ENCODE data around the gene GPC5.
A peak's percentile ranks its signal among the peaks of the same experiment; 100 is the strongest.

Gene GPC5

DNA sequence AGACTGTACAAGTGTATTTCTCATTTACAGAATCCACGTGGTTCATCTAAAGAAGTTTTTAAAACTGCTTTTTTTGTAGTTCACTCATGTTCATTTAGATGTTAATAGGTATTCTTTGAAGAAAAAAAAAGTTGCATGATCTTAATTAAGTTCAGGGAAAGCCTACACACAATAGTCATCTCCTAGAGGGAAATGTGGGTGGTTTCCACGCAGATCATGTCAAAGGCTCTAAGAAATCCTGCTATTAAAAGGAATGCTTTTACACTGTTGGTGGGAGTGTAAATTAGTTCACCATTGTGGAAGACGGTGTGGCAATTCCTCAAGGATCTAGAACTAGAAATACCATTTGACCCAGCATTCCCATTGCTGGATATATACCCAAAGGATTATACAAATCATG is 312.3 kb downstream of the GPC5 start:
- no peak for DNase-seq (ENCODE audit: low spot score)

DNA sequence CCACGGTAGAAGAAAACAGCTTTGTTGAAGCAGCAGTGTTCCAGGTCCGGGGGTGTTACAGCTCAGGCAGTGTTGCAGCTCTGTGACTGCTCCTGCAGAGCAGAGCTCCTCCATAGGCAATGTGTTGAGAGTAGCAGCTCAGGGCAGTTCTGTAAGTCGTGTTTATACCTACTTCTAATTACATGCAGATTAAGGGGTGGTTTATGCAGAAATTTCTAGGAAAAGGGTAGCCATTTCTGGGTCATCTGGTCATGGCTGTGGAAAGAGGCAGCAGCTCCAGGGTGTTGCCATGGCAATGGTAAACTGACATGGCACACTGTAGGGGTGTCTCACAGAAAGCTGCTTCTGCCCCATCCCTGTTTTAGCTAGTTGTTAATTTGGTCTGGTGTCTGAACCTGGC is 316.4 kb downstream of the GPC5 start:
- no peak for DNase-seq (ENCODE audit: low spot score)

DNA sequence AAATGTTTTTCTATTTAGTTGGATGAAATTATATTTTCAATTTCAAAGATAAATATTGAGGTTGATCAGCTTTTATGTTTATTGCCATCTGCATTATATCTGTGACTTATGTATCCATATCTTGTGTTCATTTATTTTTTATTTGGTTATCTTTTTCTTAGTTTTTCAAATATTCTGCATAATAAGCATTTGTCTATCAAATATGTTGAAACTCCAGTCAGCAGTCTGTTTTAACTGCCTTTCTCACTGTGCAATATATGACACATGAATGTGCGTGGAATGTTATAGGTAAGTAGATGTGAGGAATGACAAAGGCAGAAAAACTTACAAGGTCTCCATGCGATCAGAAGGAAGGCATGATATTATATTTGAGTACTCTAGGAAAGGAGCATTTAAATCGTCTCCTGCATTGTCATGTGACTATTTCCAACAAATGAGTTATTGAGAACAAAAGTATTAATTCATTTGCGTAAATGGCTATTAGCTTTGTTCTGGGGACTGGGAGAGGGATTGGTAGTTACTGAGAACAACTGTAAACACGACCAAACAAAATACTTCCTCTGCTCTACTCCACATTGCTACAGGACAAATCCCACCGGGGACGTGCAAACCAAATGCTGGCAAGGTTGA is 318.1 kb downstream of the GPC5 start:
- DNase-seq (ENCODE audit: low spot score), result no peak

DNA sequence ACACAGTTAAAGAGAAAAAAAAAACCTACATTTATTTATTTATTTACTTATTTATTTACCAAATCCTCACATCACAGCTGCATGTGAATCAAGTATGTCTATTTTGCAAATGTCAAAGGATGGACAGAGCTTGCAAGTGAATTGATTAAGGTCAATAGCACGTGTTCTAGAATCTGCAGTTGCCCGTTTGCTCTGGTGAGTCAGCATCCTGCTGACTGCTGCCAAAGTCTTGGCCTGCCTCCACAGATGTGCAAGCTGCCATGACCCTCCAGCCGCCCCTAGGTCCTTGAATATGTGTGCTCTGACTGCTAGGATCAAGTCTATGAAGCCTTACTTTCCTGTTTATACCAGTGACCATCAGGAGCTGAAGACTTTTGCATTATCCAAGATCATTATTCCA is 320.6 kb downstream of the GPC5 start:
- DNase-seq (ENCODE audit: low spot score), result no peak

DNA sequence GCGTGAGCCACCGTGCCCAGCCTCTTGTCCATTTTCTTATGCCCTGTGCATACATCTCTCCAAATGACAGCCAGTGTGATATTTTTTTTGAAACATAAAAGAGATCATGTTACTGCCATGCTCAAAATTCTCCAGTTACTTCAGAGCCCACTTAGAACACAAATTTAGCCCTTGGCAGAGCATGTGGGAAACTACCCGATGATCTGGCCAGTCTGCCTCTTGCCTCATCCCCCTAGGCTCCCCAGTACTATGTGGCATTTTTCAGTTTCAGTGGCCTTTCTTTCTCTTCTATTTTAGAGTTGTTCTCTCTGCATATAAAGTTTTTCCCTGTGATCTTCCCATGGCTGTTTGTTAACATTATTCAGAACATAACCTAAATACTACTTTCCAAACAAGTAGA is 323.0 kb downstream of the GPC5 start:
- DNase-seq (ENCODE audit: low spot score), result no peak

DNA sequence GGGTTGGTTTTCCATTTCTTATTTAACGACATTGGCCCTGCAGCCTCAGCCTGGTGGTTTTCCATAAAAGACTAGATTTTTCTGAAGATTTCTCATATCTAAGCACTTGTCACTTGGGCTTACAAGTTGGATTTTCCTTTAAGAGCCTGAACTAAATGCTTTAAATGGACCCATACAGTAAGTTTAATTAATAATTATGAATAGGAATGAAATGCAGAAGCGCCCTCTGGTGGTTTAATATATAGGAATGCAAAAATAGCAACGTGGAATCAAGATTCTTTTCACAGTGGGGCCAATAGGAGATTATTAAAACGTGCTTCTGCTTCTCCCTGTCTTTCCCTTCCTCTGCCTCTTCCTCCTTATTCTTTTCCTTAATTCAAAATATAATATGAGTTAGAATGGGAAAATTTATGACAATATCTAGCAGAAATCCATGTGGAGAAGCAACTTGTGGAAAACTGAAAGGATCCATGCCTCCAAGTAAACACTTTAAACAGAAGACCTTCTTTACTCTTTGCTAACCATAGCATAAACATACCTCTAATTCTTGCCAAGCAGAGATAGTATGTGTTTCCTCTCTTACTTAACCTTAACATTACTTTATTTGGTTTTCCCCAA is 324.0 kb downstream of the GPC5 start:
- DNase-seq (ENCODE audit: low spot score), result peak; percentile 3

DNA sequence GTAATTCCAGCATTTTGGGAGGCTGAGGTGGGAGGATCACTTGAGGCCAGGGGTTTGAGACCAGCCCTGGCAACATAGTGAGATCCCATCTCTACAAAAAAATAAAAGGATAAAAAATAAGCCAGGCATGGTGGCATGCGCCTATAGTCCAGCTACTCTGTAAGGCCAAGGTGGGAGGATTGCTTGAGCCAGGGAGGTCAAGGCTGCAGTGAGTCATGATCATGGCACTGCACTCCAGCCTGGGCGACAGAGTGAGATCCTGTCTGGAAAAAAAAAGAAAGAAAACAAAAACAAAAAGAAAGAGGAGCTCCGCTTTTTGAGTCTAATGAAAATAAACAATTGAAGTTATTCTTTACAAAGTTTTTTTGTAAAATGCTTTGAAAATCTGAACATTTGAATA is 326.2 kb downstream of the GPC5 start:
- DNase-seq (ENCODE audit: low spot score), result no peak

DNA sequence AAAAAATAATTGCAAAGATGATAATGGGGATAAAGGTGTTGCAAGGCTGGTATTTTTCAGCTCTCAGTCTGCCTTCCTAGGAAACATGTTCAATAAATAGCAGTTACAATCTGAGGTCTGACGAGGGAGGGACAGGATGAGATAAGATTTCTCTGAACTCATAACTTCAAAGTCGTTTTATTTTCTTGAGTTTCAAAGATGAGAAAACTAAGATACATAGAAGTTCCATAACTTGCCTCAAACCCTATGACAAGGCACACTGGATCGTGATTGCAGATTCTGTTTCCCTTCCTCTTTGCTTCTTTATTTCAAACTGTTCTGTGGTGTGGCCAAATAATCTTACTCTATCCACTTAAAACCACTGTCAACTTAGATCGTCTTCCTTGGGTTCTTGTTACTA is 327.2 kb downstream of the GPC5 start:
- DNase-seq (ENCODE audit: low spot score), result no peak

DNA sequence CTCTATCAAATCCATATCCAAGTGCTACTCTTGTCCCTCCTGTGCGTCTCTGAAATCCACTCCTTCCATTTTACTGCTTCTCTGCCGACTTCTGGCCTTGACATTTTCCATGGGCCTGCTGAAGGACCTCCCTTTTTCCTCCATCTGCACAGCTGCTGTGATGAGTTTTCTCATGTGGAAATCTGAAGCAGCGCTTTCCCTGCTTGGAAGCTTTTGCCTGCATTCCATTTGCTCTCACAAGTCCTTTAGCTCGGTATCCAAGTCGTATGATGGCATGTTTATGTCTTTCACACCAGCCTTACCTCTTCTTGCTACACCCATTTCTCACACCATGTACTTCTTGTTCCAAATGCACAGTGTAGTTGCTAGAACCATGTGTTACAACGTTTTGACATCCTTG is 328.2 kb downstream of the GPC5 start:
- DNase-seq (ENCODE audit: low spot score), result no peak

DNA sequence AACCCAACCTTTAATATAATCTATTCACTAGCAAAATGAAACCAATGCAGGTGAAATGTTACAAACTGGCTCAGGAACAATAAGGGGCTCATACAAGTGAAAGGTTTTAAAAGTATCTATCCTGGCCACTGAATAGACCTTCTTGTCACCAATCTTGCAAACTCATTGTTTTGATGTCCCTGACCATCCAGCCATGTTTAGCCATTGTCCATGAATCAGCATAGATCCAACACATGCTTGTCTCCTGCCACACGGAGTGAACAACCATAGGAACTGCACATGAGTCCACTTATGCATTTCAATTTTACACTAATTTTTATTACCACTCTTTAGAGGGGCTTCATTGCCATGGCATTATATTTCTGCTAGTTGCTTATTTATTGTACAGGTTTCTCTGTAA is 331.4 kb downstream of the GPC5 start:
- DNase-seq (ENCODE audit: low spot score), result no peak

DNA sequence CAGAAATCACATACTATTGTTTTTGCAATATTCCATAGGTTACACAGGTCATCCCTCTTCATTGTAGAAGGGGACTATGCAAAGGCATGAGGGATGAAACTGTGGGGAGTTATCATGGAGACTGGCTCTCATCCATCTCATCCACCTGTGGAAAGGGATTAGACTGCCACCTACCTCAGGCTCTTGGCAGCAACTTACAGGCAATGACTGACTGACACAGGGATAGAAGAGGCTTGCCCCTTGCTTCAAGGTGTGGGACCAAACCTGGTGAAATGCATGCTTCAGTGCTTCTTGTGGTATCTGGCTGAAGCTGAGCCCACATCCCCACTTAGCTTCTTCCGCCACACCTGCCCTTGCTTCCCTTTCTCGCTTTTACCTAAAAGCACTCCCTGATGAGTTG is 341.3 kb downstream of the GPC5 start:
- DNase-seq (ENCODE audit: low spot score), result no peak

DNA sequence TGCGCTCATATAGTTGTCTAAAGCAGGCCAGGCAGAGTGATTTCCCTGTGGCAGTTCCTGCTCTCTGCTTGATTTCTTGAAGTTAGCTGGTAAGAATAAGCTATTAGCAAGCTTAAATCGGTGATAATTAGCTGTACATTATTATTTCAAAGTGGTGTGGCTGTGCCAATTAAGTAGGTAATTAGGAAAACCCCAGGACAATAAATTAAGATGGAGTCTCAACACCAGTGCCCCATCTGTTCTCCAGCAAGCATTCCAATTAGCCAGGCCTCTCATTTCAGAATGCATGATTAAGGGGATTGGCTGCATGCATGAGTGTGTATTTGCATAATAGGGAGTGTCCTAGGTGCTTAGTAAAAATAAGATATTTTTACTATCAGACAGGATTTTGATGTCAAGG is 342.3 kb downstream of the GPC5 start:
- no peak for DNase-seq (ENCODE audit: low spot score)

DNA sequence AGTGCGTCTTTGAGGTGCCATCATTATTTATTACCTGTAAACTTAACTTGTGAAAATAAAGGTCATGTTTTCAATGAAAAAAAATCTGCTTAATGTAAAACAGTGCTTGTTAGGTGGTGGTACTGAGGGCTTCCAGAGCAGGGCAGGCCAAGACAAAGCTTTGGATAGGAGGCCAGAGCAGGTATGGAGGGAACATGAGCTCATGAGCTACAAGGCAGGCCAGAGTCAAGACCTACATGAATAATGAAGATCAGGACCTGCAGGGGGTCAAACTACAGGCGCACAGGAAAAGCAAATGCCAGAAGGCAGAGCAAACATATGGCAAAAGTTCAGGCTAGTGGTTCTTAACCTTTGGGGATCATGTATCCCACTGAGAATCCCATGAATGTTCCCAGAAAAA is 343.5 kb downstream of the GPC5 start:
- DNase-seq (ENCODE audit: low spot score), result no peak

DNA sequence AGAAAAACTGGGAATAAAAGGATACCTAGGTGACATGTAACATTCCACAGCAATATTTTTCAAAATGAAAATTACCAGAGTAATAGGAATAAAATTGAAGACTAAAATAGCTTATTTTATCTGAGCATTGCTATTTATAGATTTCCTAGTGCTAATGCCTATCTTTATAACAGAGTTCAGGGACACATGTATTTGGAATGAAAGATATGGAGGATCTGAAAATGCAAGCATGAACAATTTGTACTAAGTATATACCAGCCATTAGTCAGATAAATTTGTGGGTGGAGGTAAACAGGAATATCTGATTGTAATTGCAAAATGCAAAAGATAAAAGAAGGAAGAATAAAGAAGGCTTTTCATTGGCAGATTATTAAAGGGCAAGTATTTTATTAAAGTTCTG is 345.9 kb downstream of the GPC5 start:
- DNase-seq (ENCODE audit: low spot score), result no peak

DNA sequence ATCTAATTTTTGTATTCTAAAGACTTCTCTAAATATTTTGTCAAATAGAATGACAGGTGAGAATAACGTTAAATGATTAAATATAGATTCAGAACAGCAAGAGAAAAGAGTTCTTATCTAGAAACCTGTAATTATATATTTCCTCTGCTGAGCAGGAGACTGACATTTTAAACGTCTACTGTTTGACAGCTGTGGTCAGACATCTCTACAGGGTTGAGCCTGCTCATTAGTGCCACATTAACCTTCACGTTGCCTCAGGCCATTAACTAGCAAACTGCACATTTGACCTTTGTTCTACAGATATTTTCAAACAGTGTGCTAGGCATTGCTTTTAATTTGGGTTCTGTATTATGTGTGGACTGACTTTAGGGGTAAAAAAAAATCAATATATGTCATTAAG is 347.5 kb downstream of the GPC5 start:
- DNase-seq (ENCODE audit: low spot score), result no peak

DNA sequence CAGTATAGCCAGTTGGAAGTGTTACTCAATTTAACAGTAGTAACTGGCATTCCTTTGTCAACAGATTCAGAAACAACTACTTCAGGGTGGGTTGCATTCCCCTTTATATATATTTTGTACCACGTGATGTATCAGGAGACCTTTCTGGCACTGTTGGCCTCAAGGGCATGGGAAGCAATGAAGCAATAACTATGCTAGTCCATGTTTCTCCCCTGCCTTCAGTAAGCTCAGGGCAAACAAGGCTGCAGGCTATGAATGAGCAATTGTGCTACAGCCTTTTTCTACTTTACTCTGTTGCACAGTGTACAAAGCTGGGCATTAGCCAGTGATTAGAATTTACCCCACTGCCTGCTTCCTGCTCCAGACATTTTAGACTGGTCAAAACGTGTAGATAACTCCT is 348.8 kb downstream of the GPC5 start:
- DNase-seq (ENCODE audit: low spot score), result no peak

DNA sequence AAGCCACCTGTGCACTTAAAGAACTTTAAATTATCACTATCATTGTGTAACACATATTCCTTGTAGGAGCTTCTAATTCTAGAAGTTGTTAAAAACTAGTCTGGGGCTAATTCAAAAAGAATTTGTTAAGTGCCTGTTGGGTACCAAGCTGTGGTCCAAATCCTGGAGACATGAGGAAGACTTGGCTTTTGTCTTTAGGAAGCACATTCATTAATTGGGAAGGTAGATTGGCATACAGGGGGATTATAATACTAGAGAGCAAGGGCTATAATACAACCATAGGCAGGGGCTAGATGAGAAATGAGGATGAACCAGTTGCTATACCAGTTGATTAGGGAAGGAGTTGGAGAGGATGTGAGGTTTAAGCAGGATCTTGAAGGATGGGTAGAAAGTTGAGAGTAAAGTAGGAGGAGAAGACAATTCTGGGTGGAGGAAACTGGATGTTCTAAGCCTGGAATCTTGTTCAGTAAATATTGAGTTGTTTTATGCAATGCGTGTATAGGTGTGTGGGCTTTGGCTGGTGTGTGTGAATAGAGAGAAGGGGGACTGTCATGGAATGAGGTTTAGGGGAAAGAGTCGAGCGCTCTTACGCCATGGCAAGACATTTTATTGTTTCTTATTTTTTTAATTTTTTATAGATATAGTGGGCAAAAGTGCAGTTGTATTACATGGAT is 350.1 kb downstream of the GPC5 start:
- DNase-seq (ENCODE audit: low spot score), result no peak

DNA sequence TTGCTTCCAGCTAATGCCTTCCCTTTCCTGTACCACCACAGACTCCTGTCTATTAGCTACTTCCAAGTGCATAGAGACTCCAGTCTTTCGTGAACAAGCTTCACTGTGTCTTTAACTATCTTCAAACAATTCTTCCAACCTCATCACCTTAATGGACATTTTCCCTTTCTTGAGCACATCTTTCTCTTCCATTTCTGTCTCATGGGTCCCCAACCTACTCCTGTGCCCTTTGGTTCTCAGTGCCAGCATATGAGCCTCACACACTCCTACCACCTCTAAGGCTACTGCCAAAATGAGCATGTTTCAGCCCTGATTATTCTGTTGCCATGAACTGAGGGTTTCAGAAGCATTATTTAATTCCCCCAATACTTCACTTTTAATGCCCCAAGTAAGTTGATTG is 360.3 kb downstream of the GPC5 start:
- no peak for DNase-seq (ENCODE audit: low spot score)

DNA sequence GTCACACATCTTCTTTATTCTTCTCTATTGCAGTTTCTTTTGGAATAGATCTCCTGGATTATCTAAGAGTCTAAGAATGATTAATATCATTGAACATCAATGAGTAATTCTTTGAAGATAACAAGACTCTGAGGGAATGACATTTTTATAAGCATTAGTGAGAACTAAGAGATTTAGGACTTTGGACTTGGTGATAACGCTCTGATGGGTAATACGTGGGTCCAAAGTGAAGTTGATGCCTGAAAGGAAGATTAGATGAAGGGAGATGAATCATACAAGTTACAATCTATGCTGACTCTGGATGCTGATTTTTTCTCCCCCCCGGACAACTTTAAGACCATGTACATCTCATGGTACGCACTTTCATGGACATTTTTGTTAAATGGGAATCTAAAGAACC is 364.5 kb downstream of the GPC5 start:
- DNase-seq (ENCODE audit: low spot score), result no peak

DNA sequence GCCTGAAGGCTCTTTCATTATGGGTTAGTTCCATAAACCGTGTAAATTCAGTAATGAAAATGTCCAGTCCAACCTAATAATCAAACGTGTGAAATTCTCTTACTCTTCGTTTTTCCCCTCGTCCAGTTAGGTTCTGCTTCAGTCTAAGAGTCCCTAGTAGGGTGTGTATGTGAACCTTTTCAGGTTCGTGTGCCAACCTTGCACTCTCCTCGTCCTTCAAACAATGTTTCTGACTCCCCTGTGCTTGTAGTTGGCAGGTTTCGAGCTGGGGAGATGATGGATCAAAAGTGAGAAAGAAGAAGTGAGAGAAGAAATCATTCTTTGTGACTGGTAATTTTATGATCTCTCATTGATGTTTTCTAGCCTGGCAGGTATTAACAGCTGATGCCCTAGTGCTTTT is 366.1 kb downstream of the GPC5 start:
- DNase-seq (ENCODE audit: low spot score), result no peak

DNA sequence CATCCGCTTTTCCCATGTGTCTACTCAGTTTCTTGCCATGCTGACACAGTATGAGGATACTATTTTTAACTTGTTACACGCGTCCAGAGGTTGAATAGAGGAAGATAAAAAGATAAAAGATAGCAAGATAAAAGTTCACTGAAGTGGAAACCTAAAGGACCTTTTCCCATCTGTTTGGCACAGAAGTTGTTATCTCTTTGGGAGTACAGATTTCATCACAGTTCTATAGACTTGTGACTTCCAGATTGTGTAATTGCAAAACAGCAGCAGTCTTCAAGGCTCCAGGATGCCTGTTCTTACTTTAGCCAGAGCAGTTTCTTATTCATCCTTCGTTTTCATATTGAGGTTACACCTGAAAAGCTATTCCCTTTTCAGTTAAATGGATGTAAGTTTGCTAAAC is 369.2 kb downstream of the GPC5 start:
- no peak for DNase-seq (ENCODE audit: low spot score)

DNA sequence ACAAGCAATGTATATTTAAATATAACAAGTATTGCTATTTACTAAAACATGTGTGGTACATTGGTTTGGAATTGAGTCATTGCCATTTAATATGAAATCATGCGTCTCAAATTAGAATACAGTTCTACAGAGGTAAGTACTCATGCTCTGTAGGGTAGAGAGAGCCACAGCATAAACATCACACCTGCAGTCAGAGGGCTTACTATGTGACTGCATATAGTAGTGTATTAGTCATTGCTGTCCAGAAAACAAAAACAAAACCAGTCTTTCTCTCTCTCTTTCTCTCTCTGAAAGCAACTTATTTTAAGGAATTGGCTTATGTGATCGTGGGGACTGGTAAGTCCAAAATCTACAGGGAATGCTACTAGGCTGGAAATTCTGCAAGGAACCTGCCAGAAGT is 370.3 kb downstream of the GPC5 start:
- no peak for DNase-seq (ENCODE audit: low spot score)

DNA sequence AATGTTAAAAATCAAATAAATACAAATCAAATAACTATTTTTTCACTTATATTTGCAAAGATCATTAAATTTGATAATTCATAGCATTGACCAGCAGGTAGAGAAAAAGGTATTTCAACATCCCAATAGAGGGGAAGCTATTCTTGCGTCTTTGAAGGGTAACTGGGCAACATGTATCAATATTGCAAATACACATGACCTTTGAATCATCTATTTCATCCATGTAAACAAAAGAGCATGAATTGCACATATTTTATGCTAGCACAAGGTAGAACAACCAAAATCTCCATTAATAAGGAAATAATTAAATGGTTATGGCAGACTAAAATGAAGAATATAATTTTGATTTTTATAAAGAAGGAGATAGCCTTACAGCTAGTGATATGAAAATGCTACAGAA is 372.8 kb downstream of the GPC5 start:
- DNase-seq (ENCODE audit: low spot score), result no peak
